B cell (primary cell): ENCODE data around the gene FBLN2.

Source experiments
- EZH2 ChIP-seq: IDR thresholded peaks from 2 replicates; pipeline ENCODE4 v1.6.1; 2012; ENCODE audit warnings: borderline replicate concordance, low read depth, mild to moderate bottlenecking, moderate library complexity, low read length; ENCODE audit not compliant: insufficient read depth, poor library complexity, severe bottlenecking
- TF ChIP-seq, protein P1 (sequence below): fragments of 200-600 bp; IDR thresholded peaks from one replicate; pipeline ENCODE4 v1.8.0; 2022; ENCODE audit warnings: antibody characterized with exemption, mild to moderate bottlenecking

DNA sequence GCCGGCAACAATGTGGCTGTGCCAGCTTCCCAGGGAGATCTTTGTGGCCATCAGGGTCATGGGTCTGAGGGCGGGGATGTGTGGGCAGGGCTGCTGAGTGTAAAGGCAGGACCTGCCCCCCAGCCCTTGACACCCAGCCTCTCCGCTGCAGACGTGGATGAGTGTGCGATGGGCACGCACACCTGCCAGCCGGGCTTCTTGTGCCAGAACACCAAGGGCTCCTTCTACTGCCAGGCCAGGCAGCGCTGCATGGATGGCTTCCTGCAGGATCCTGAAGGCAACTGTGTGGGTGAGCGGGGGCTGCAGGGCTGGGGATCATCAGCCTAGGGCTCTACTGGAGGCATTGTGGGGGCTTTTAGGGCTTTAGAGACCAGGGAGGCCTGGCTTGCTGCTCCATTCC is 78.8 kb downstream of the FBLN2 start:
- TF ChIP-seq, protein P1, sequence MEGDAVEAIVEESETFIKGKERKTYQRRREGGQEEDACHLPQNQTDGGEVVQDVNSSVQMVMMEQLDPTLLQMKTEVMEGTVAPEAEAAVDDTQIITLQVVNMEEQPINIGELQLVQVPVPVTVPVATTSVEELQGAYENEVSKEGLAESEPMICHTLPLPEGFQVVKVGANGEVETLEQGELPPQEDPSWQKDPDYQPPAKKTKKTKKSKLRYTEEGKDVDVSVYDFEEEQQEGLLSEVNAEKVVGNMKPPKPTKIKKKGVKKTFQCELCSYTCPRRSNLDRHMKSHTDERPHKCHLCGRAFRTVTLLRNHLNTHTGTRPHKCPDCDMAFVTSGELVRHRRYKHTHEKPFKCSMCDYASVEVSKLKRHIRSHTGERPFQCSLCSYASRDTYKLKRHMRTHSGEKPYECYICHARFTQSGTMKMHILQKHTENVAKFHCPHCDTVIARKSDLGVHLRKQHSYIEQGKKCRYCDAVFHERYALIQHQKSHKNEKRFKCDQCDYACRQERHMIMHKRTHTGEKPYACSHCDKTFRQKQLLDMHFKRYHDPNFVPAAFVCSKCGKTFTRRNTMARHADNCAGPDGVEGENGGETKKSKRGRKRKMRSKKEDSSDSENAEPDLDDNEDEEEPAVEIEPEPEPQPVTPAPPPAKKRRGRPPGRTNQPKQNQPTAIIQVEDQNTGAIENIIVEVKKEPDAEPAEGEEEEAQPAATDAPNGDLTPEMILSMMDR, result no peak
- no peak for TF ChIP-seq EZH2
